ENCODE data around the gene MARCHF5. TPM values are rescaled to one million over a fixed set of nuclear protein-coding genes. Genes with fewer than 3 reads are reported as not detected.

MARCHF5 gene
- total RNA-seq, 2 donors from 2014 or later: 11.2 to 19.4 TPM

DNA sequence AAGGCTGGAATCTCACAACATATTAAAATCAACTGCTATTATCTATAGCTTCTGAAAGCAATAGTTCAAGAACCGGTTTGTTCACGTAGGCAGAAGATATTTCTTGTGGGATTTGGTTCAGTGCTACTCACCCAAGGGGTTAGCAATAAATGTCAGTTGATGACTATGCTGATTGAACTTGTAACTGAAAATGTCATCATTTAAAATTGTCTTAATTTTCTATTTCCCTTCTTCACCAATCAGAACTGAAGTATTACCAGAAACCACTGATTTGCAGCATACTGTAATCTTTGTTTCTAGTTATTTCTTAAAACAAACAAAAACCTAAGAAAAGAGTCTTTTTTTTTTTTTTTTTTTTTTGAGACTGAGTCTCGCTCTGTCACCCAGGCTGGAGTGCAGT lies 46.2 kb upstream of the MARCHF5 start:
- WGBS, 2 donors: 70 to 79% methylated on average over 3 of the region's 3 CpGs
- Histone ChIP-seq H3K27me3 (no peaks in the 10 kb centered on the region), H3K36me3 (replicated peaks in 1 of 2; ENCODE audit: insufficient read depth in 1 of 2, low read depth in 2 of 2) (no peaks in the 10 kb centered on the region), H3K27ac (no peak overlapping the region), H3K9me3 (no peaks in the 10 kb centered on the region), H3K4me1 (peaks cover 25% of the 10 kb centered on the region), H3K4me3 (no peak overlapping the region)
- DNase-seq (no peak), ATAC-seq (no peak)
- intact Hi-C loops (cut with DNase I): no loop called here
- no peak for TF ChIP-seq POLR2A (IDR thresholded peaks at IDR 0.05)
- TF ChIP-seq, protein P1, sequence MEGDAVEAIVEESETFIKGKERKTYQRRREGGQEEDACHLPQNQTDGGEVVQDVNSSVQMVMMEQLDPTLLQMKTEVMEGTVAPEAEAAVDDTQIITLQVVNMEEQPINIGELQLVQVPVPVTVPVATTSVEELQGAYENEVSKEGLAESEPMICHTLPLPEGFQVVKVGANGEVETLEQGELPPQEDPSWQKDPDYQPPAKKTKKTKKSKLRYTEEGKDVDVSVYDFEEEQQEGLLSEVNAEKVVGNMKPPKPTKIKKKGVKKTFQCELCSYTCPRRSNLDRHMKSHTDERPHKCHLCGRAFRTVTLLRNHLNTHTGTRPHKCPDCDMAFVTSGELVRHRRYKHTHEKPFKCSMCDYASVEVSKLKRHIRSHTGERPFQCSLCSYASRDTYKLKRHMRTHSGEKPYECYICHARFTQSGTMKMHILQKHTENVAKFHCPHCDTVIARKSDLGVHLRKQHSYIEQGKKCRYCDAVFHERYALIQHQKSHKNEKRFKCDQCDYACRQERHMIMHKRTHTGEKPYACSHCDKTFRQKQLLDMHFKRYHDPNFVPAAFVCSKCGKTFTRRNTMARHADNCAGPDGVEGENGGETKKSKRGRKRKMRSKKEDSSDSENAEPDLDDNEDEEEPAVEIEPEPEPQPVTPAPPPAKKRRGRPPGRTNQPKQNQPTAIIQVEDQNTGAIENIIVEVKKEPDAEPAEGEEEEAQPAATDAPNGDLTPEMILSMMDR (IDR thresholded peaks at IDR 0.05): no peak

GRCh38 chr10:92248566-92248965 lies 42.4 kb upstream of the MARCHF5 start:
- DNase-seq (no peak), ATAC-seq (no peak)
- H3K27ac ChIP-seq: no peak overlapping the region
- peaks cover 2% of the 10 kb centered on the region for H3K4me1 ChIP-seq
- WGBS, 2 donors: 82 to 91% methylated on average over 2 of the region's 2 CpGs
- no peaks in the 10 kb centered on the region for H3K36me3 ChIP-seq (replicated peaks in 1 of 2; ENCODE audit: insufficient read depth in 1 of 2, low read depth in 2 of 2)
- TF ChIP-seq, protein P1 (IDR thresholded peaks at IDR 0.05): no peak
- no peak for TF ChIP-seq POLR2A (IDR thresholded peaks at IDR 0.05)
- no peaks in the 10 kb centered on the region for H3K27me3 ChIP-seq
- H3K9me3 ChIP-seq: no peaks in the 10 kb centered on the region
- intact Hi-C loops (cut with DNase I): no loop called here
- no peak overlapping the region for H3K4me3 ChIP-seq

DNA sequence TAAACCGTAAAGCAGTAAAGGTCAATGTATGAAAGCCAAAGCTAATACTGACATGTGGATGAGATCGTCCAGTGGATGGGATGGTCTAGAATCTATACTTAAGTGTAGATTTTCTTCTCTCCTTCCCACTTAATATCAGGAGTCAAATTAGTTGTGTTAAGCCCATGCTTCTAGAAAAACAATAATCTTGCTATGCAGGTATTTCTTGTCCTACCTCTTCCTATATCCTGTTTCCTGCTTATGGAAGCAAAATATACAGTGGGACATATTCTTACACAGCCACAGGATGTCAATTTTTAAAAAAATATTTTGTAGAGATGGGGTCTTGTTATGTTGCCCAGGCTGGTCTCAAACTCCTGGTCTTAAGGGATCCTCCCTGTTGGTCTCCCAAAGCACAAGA lies 27.6 kb upstream of the MARCHF5 start:
- no peak overlapping the region for H3K4me3 ChIP-seq
- H3K36me3 ChIP-seq (replicated peaks in 1 of 2; ENCODE audit: insufficient read depth in 1 of 2, low read depth in 2 of 2): no peaks in the 10 kb centered on the region
- H3K9me3 ChIP-seq: no peaks in the 10 kb centered on the region
- no peaks in the 10 kb centered on the region for H3K4me1 ChIP-seq
- H3K27me3 ChIP-seq: no peaks in the 10 kb centered on the region
- 89 to 100% methylated on average over 2 of the region's 2 CpGs for WGBS, 2 donors
- no peak overlapping the region for H3K27ac ChIP-seq
- no peak for DNase-seq
- ATAC-seq: no peak
- intact Hi-C loops (cut with DNase I): no loop called here
- TF ChIP-seq, protein P1 (IDR thresholded peaks at IDR 0.05): no peak

- no peak for TF ChIP-seq POLR2A (IDR thresholded peaks at IDR 0.05)
- TF ChIP-seq, protein P1 (IDR thresholded peaks at IDR 0.05): no peak
- Histone ChIP-seq H3K9me3 (no peaks in the 10 kb centered on the region), H3K4me3 (no peak overlapping the region), H3K27me3 (no peaks in the 10 kb centered on the region), H3K36me3 (replicated peaks in 1 of 2; ENCODE audit: insufficient read depth in 1 of 2, low read depth in 2 of 2) (no peaks in the 10 kb centered on the region), H3K4me1 (no peaks in the 10 kb centered on the region), H3K27ac (no peak overlapping the region)
- ATAC-seq (no peak), DNase-seq (no peak)
- 92 to 94% methylated on average over 2 of the region's 2 CpGs for WGBS, 2 donors
- intact Hi-C loops (cut with DNase I): no loop called here
Observed at GRCh38 chr10:92264249-92264648, 26.7 kb upstream of the MARCHF5 start.

DNA sequence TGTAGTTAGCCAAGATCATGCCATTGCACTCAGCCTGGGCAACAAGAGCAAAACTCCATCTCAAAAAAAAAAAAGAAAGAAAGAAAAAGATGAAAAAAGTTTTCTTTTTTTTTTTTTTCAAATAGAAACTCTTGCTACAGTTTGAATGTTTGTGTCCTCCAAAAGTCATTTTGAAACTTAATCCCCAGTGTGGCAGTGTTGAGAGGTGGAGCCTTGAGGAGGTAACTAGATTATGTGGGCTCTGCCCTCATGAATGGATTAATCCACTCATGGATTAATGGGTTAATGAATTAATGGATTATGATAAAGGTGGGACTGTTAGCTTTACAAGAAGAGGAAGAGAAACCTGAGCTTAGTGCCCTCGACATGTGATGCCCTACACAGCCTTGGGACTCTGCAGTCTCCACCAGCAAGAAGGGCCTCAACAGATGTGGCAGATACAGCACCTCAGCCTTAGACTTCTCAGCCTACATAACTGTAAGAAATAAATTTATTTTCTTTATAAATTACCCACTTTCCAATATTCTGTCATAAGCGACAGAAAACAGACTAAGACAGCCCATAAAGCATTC lies 25.2 kb upstream of the MARCHF5 start:
- no peak for DNase-seq
- Histone ChIP-seq H3K4me1 (no peaks in the 10 kb centered on the region), H3K4me3 (no peak overlapping the region), H3K36me3 (replicated peaks in 1 of 2; ENCODE audit: insufficient read depth in 1 of 2, low read depth in 2 of 2) (no peaks in the 10 kb centered on the region), H3K9me3 (no peaks in the 10 kb centered on the region), H3K27me3 (no peaks in the 10 kb centered on the region), H3K27ac (no peak overlapping the region)
- TF ChIP-seq, protein P1 (IDR thresholded peaks at IDR 0.05): no peak
- TF ChIP-seq POLR2A (IDR thresholded peaks at IDR 0.05): no peak
- ATAC-seq: no peak
- 76 to 80% methylated on average over 2 of the region's 2 CpGs for WGBS, 2 donors
- intact Hi-C loops (cut with DNase I): no loop called here

All from body of pancreas (tissue), 4 donors.